Stomach smooth muscle (tissue), 2 donors: Measurements from ENCODE around the gene NFE2L2.
"Not testable (repeated sequence)": the region's sequence is repeated elsewhere in the genome, so short reads cannot be mapped to it uniquely, and the experiment has no call there.

Experiments
- H3K27ac ChIP-seq: one replicate; pipeline ENCODE4 v1.7.0; 2013; ENCODE audit warnings: mild to moderate bottlenecking, low read length, inconsistent platforms
- H3K27me3 ChIP-seq, 2 donors: one replicate each; pipeline ENCODE4 v1.7.0; 2013; ENCODE audit warnings: low read length in 2 of 2; ENCODE audit not compliant: insufficient read depth in 2 of 2, control insufficient read depth in 1 of 2
- H3K36me3 ChIP-seq, 2 donors: one replicate each; pipeline ENCODE4 v1.7.0; 2013; ENCODE audit warnings: low read length in 2 of 2; ENCODE audit not compliant: control insufficient read depth in 2 of 2, insufficient read depth in 2 of 2
- H3K4me1 ChIP-seq: one replicate; pipeline ENCODE4 v1.7.0; 2013; ENCODE audit warnings: low read length; ENCODE audit not compliant: control insufficient read depth, insufficient read depth
- H3K4me3 ChIP-seq, 2 donors: one replicate each; pipeline ENCODE4 v1.7.0; 2013; ENCODE audit warnings: low read length in 2 of 2
- H3K9ac ChIP-seq, 2 donors: one replicate each; pipeline ENCODE4 v1.7.0; 2013; ENCODE audit warnings: low read length in 2 of 2, mild to moderate bottlenecking in 1 of 2
- H3K9me3 ChIP-seq, 2 donors: one replicate each; pipeline ENCODE4 v1.7.0; 2013; ENCODE audit warnings: low read length in 2 of 2; ENCODE audit not compliant: control insufficient read depth in 2 of 2
- donor health status: healthy.
- donor health status: Pancreatic carcinoma.

Gene NFE2L2

DNA sequence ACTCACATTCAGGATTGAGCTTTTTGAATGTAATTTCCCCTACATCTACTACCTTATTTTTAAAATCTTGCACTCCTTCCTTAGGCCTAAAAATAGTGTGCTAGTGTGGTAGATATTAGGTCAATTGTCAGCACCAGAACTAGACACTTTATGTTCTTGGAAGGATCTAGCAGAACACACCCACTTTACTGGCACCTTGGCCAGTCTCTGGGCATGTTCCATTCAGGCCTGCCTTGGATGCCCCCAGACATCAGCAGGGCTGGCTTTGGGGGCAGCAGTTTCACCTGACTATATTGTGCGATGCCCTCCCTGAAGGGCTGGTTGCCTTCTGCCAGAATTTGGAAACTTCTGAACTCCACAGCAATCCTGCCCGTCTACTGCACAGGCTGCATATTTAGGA, 15.3 kb upstream of the NFE2L2 start:
- Histone ChIP-seq H3K36me3 (no peaks in the 10 kb centered on the region), H3K27ac (no peak overlapping the region), H3K27me3 (no peaks in the 10 kb centered on the region), H3K4me3 (no peak overlapping the region), H3K4me1 (peaks cover 15% of the 10 kb centered on the region), H3K9me3 (no peaks in the 10 kb centered on the region), H3K9ac (no peak overlapping the region)

DNA sequence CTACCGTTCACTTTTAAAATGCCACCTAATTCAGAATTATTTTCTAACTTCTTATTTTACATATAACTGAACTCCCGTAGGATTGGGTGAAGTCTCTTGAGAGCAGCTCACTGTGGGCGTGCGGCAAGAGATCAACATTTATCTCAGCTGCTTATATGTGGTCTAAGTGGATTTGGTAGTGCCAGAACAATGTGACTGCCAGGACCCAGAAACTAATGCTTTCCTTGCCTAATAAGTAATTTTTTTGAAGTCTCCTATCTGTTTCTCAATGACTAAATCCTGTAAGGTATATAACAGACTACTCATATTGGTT, 11.2 kb upstream of the NFE2L2 start:
- Histone ChIP-seq H3K4me1 (peaks cover 4% of the 10 kb centered on the region), H3K27me3 (no peaks in the 10 kb centered on the region), H3K9me3 (no peaks in the 10 kb centered on the region), H3K9ac (peak overlapping the region in 1 of 2 donors; percentile 3), H3K4me3 (peak overlapping the region; percentile 13 to 31), H3K27ac (no peak overlapping the region), H3K36me3 (no peaks in the 10 kb centered on the region)

DNA sequence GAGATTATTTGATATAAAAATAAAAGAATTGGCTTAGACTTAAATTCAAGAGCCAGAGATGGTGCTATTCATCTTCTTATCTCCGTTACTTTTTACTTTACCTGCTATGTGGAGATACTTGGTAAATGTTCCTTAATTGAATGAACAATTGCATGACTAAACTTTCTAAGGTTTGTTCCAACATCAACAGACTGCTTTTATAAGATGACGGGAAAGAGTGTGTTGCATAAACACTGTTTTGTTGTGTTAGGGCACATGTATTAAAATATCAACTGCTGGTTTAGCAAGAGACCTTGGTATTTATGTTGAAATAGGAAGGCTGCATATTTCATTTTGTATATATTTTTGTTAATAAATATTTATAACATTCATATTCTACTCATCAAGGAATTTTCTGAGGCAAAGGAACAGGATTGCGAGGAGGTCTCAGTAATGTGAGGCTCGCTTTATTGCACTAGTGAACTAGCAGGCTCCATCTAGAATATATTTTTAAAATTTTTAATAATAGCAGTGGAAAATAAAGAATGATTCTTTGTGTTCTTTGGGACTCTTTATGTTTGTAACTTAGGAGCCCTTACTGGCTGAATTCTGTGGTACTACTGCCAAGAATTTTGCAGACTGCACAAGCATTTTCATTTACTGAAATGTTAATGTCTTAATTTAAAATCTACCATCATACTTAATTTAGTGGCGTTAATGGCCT, 10.7 kb upstream of the NFE2L2 start:
- Histone ChIP-seq H3K9me3 (no peaks in the 10 kb centered on the region), H3K27ac (no peak overlapping the region), H3K27me3 (no peaks in the 10 kb centered on the region), H3K9ac (peak overlapping the region in 1 of 2 donors; percentile 3), H3K36me3 (no peaks in the 10 kb centered on the region), H3K4me3 (peak overlapping the region; percentile 13 to 31), H3K4me1 (peaks cover 4% of the 10 kb centered on the region)

- Histone ChIP-seq H3K27ac (no peak overlapping the region), H3K4me3 (no peak overlapping the region), H3K4me1 (peaks cover 4% of the 10 kb centered on the region), H3K9me3 (no peaks in the 10 kb centered on the region), H3K36me3 (no peaks in the 10 kb centered on the region), H3K9ac (no peak overlapping the region), H3K27me3 (no peaks in the 10 kb centered on the region)
These were observed 8.9 kb upstream of the NFE2L2 start for GRCh38 chr2:177273408-177273807.

GRCh38 chr2:177272765-177273164, 8.2 kb upstream of the NFE2L2 start:
- peaks cover 4% of the 10 kb centered on the region for H3K4me1 ChIP-seq

DNA sequence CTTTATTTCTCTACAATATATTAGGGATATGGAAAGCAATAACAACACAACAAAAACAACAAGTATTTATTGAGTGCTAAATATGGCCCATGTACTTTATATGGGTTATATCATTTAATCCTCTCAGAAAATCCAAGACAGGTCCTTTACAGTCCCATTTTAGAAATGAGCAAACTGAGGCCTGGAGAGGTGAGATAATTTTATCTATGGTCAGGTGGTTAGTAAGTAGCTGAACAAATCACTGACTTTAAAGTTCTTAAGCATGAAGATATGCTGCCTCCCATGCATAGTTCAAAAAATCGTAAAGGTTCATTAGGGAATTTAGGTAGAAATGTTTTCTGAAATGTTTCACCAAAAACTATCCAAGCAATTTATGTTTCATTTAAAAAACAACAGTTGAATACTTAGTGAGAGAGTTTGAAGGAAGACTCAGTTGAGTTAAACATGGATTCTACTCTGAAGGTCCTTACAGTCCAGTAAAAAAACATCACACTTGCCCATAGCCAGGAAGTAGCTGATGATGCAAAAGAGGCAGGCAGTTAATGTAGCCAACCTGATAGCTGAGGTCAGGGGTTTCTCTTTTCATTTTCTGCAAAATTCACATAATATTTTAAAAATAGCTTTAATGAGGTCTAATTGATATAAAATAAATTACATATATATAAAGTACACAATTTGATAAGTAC, 7.6 kb upstream of the NFE2L2 start:
- H3K27ac ChIP-seq: no peak overlapping the region
- H3K4me1 ChIP-seq: peaks cover 4% of the 10 kb centered on the region
- no peak overlapping the region for H3K9ac ChIP-seq
- H3K27me3 ChIP-seq: no peaks in the 10 kb centered on the region
- H3K9me3 ChIP-seq: no peaks in the 10 kb centered on the region
- H3K4me3 ChIP-seq: no peak overlapping the region
- no peaks in the 10 kb centered on the region for H3K36me3 ChIP-seq

More at GRCh38 chr2:177272765-177273164, 8.2 kb upstream of the NFE2L2 start:
- Histone ChIP-seq H3K9me3 (no peaks in the 10 kb centered on the region), H3K27me3 (no peaks in the 10 kb centered on the region), H3K27ac (no peak overlapping the region), H3K36me3 (no peaks in the 10 kb centered on the region), H3K4me3 (no peak overlapping the region), H3K9ac (no peak overlapping the region)

- Histone ChIP-seq H3K27me3 (no peaks in the 10 kb centered on the region), H3K9ac (no peak overlapping the region), H3K27ac (no peak overlapping the region), H3K4me3 (no peak overlapping the region), H3K9me3 (no peaks in the 10 kb centered on the region), H3K36me3 (no peaks in the 10 kb centered on the region), H3K4me1 (peaks cover 10% of the 10 kb centered on the region)
These were observed 6.0 kb upstream of the NFE2L2 start for GRCh38 chr2:177270531-177270930.

GRCh38 chr2:177268901-177269300, 4.4 kb upstream of the NFE2L2 start:
- H3K27me3 ChIP-seq: no peaks in the 10 kb centered on the region

DNA sequence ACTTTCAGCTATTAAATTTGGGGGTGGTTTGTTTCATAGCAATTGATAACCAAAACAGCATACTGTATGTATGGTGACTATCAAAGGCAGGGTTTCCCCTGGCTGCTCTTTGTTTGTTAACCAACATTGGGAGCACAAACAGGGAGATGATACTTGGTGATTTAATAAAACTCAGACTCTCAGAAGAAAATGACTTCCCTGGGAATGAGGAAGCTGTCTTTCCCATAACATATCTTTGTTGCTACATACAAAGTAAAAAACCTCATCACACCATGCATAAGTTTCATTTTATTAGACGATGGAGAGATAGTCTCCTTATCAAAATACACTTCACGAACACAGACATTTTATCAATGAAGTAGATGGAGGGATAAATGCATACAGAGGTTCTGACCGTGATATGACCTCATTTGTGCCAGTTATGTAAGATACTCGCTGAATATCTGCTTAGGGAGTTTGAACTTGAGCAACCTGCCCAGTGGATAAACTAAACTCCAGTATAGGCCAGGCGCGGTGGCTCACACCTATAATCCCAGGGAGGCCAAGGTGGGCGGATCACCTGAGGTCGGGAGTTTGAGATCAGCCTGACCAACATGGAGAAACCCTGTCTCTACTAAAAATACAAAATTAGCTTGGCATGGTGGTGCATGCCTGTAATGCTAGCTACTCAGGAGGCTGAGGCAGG, 3.8 kb upstream of the NFE2L2 start:
- no peaks in the 10 kb centered on the region for H3K27me3 ChIP-seq
- no peaks in the 10 kb centered on the region for H3K36me3 ChIP-seq
- peaks cover 6% of the 10 kb centered on the region for H3K4me1 ChIP-seq
- H3K9ac ChIP-seq: no peak overlapping the region
- no peak overlapping the region for H3K4me3 ChIP-seq
- H3K27ac ChIP-seq: no peak overlapping the region
- H3K9me3 ChIP-seq: no peaks in the 10 kb centered on the region

More at GRCh38 chr2:177268901-177269300, 4.4 kb upstream of the NFE2L2 start:
- Histone ChIP-seq H3K9me3 (no peaks in the 10 kb centered on the region), H3K36me3 (no peaks in the 10 kb centered on the region), H3K4me3 (no peak overlapping the region), H3K9ac (no peak overlapping the region), H3K4me1 (peaks cover 6% of the 10 kb centered on the region), H3K27ac (no peak overlapping the region)

DNA sequence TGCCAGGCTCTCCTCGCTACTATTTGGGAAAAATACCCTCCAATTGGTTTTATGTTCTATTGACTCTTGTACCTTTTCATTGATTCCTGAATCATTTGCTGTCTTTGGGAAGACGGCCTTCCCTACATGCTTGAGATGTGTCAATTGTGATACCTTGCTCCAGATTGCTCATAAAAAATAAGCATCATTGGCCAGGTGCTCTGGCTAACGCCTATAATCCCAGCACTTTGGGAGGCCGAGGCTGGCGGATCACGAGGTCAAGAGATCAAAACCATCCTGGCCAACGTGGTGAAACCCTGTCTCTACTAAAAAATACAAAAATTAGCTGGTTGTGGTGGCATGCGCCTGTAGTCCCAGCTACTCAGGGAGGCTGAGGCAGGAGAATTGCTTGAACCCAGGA, 2.4 kb upstream of the NFE2L2 start:
- not testable (repeated sequence) for H3K36me3 ChIP-seq, H3K4me1 ChIP-seq, H3K27ac ChIP-seq

More for the DNA sequence above, 2.4 kb upstream of the NFE2L2 start:
- not testable (repeated sequence) for H3K9ac ChIP-seq, H3K27me3 ChIP-seq, H3K4me3 ChIP-seq, H3K9me3 ChIP-seq
